Mesodermal cell (in vitro differentiated cells): ENCODE results near the gene GPBP1L1.
"Not testable (repeated sequence)": the region's sequence is repeated elsewhere in the genome, so short reads cannot be mapped to it uniquely, and the experiment has no call there.

Experiments
- H3K27ac ChIP-seq: 2 replicates; pipeline ENCODE4 v1.7.0; 2013; ENCODE audit warnings: mild to moderate bottlenecking, low read depth, low read length, moderate library complexity; ENCODE audit not compliant: severe bottlenecking
- H3K36me3 ChIP-seq: 2 replicates; pipeline ENCODE4 v1.7.1; 2013; ENCODE audit warnings: mild to moderate bottlenecking, low read length, moderate library complexity; ENCODE audit not compliant: control insufficient read depth, insufficient read depth
- H3K4me1 ChIP-seq: one replicate; pipeline ENCODE4 v1.7.1; 2013; ENCODE audit warnings: mild to moderate bottlenecking, low read length; ENCODE audit not compliant: insufficient read depth, control insufficient read depth, poor library complexity, severe bottlenecking
- H3K4me3 ChIP-seq: 2 replicates; pipeline ENCODE4 v1.7.0; 2013; ENCODE audit warnings: low read length, control low read depth, mild to moderate bottlenecking; ENCODE audit not compliant: insufficient read depth, poor library complexity, severe bottlenecking; ENCODE audit errors: extremely low read depth
- H3K9me3 ChIP-seq: 2 replicates; pipeline ENCODE4 v1.7.1; 2013; ENCODE audit warnings: mild to moderate bottlenecking, low read length, moderate library complexity; ENCODE audit not compliant: control insufficient read depth
- WGBS, 2 experiments: methylation state at CpG; one replicate each; pipeline ENCODE4 v1.1.5; 2013; ENCODE audit warnings: missing lambda C conversion rate in 2 of 2; ENCODE audit not compliant: insufficient coverage in 2 of 2; 5-methylcytosine and 5-hydroxymethylcytosine counted together

GPBP1L1 gene

DNA sequence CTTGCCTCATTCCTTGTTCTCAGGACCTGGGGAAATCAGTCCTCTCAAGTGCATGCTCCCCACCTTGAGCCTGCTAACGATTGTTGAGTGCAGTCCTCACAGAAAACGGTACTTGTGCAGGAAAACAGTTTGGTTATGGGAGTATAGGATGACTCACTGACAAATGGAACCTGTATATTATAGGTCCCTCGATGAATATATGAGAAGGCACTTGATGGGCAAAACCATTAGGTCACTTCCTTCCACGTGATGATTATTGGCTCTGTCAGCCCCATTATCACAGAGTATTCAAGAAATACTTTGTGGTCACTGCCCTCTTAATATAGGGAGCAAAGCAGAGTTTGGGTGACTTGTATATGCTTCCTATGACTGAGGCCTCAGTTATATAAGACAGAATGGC is 68.7 kb downstream of the GPBP1L1 start:
- peaks cover 74% of the 10 kb centered on the region for H3K36me3 ChIP-seq
- WGBS, 2 experiments: 98 to 100% methylated on average over 3 to 4 of the region's 4 CpGs

DNA sequence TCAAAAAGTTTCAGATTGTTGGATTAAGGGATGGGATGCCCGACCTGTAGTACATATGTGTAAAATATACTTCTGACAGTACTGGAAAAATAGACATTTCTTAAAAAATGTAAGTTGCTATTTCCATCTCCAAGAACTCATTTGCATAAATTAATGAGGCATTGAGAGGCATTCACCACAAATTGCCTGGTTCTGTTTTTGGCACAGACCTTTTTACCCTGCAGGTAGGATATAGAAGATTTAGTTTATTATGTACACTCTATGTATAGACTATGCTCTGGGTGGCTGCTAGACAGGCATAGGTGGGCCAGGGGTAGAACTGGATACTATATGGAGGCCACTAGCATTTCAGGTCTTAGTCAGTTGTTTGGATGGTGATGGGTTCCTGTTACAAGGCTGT is 70.4 kb downstream of the GPBP1L1 start:
- H3K4me1 ChIP-seq: no peaks in the 10 kb centered on the region
- no peak overlapping the region for H3K4me3 ChIP-seq
- H3K9me3 ChIP-seq: no peaks in the 10 kb centered on the region
- peaks cover 84% of the 10 kb centered on the region for H3K36me3 ChIP-seq
- no CpG with 5 or more reads among the region's 1 CpG for WGBS, 2 experiments
- no peak overlapping the region for H3K27ac ChIP-seq

More for the DNA sequence above, 68.7 kb downstream of the GPBP1L1 start:
- H3K4me3 ChIP-seq: no peak overlapping the region
- no peak overlapping the region for H3K27ac ChIP-seq
- no peaks in the 10 kb centered on the region for H3K4me1 ChIP-seq
- no peaks in the 10 kb centered on the region for H3K9me3 ChIP-seq

DNA sequence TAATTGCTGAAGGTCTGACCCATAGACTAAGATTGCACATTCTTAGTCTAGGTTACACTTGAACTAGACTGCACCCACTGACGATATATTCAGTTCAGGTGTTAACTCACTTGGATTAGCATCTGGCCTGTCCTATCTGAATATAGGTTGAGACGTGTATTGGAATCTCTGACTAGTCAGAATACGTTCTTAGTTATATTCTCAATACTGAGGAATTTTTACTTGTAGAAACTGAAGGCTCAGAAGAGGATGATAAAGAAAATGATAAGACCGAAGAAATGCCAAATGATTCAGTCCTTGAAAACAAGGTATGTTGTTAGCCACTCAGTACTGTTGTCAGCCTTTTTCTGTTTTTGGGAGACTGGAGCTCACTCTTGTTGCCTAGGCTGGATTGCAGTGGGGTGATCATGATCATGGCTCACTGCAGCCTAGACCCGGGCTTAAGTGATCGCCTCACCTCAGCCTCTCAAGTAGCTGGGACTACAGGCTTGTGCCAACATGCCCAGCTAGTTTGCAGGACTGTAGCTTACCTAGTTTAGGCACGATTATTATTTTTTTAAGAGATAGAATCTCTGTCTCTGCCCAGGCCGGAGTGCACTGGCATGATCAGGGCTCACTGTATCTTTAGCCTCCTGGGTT is 73.3 kb downstream of the GPBP1L1 start:
- peaks cover 92% of the 10 kb centered on the region for H3K36me3 ChIP-seq
- H3K27ac ChIP-seq: peak overlapping the region; percentile 16

DNA sequence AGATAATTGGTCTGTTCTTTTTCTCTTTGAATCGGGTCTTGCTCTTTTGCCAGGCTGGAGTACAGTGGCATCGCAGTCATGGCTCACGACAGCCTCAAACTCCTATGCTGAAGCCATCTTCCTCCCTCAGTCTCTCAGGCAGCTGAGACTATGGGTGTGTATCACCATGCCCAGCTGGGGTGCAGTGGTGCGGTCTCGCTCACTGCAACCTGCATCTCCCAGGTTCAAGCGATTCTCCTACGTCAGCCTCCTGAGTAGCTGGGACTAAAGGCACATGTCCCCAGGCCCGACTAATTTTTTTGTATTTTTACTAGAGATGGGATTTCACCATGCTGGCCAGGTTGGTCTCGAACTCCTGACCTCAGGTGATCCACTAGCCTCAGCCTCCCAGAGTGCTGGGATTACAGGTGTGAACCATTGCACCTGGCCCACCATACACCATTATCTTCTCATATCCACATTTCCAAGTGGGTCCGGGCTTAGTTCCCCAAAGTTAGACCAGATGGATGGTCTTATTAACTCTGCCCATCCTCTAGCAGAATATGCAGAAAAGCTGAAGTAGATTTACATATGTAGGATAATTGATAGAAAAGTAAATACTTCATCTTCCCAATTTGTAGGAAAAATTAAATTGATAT is 75.6 kb downstream of the GPBP1L1 start:
- no peak overlapping the region for H3K27ac ChIP-seq
- WGBS, 2 experiments: 95% methylated on average over 8 of the region's 10 CpGs
- no peaks in the 10 kb centered on the region for H3K9me3 ChIP-seq
- H3K4me1 ChIP-seq: peaks cover 10% of the 10 kb centered on the region
- no peak overlapping the region for H3K4me3 ChIP-seq
- H3K36me3 ChIP-seq: peaks cover 92% of the 10 kb centered on the region

More for the DNA sequence above, 73.3 kb downstream of the GPBP1L1 start:
- no peak overlapping the region for H3K4me3 ChIP-seq
- 93 to 94% methylated on average over 6 to 7 of the region's 8 CpGs for WGBS, 2 experiments
- H3K4me1 ChIP-seq: peaks cover 10% of the 10 kb centered on the region
- H3K9me3 ChIP-seq: no peaks in the 10 kb centered on the region

DNA sequence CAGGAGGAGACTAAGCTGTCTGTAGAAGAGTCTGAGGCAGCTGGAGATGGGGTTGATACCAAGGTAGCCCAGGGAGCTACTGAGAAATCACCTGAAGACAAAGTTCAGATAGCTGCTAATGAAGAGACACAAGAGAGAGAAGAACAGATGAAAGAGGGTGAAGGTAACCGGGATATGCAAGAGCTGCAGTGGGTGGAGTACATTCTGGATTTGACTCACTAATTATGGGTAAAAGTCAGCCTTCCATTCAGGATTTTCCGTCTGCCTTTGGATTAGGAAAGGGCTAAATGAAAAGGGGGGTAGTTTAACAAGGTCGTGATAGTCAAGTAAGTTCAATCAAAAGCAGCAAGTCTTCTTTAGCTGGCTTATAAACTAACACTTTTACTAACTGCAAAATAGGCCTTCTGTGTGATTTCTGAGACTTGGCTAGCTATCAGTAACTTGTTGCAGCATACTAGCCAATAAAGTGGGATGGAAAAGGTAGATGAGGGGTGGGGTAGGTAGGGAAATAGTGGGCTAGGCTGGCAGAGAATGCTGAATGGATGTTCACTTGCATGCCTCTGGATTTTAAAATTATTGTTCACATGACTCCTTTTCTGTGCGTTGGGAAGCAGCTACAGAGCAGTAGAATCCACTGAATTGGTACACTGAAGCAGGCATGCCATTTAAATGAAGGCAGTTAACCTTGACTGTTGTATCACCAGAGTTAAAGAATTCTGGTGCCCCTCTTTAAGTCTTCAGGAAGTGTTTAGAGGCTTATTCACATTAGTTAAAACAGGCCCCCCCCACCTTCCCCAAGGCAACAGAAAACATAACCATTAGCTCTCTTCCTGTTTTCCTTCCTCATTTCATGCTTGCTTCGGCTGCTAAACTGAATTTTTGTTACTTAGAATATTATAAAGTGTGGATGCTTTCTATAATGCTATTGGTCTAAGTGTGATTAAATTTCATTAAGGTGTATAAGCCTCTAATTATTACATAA is 77.9 kb downstream of the GPBP1L1 start:
- Histone ChIP-seq H3K4me3 (no peak overlapping the region), H3K27ac (no peak overlapping the region), H3K9me3 (no peaks in the 10 kb centered on the region), H3K36me3 (peaks cover 78% of the 10 kb centered on the region), H3K4me1 (peaks cover 10% of the 10 kb centered on the region)
- 100% methylated on average over 2 to 3 of the region's 5 CpGs for WGBS, 2 experiments

DNA sequence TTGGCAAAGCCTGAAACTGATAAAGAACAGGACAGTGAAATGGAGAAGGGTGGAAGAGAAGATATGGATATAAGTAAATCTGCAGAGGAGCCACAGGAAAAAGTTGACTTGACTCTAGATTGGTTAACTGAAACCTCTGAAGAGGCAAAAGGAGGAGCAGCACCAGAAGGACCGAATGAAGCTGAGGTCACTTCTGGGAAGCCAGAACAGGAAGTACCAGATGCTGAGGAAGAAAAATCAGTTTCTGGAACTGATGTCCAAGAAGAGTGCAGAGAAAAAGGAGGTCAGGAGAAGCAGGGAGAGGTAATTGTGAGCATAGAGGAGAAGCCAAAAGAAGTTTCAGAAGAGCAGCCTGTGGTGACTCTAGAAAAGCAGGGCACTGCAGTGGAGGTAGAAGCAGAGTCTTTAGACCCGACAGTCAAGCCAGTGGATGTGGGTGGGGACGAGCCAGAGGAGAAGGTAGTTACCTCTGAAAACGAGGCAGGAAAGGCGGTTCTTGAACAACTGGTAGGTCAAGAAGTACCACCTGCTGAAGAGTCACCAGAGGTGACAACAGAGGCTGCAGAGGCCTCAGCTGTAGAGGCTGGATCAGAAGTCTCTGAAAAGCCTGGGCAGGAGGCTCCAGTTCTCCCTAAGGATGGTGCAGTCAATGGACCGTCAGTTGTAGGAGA is 78.8 kb downstream of the GPBP1L1 start:
- peaks cover 78% of the 10 kb centered on the region for H3K36me3 ChIP-seq
- H3K9me3 ChIP-seq: no peaks in the 10 kb centered on the region
- H3K27ac ChIP-seq: no peak overlapping the region
- H3K4me1 ChIP-seq: peaks cover 10% of the 10 kb centered on the region
- WGBS, 2 experiments: 86 to 88% methylated on average over 5 of the region's 6 CpGs
- no peak overlapping the region for H3K4me3 ChIP-seq

DNA sequence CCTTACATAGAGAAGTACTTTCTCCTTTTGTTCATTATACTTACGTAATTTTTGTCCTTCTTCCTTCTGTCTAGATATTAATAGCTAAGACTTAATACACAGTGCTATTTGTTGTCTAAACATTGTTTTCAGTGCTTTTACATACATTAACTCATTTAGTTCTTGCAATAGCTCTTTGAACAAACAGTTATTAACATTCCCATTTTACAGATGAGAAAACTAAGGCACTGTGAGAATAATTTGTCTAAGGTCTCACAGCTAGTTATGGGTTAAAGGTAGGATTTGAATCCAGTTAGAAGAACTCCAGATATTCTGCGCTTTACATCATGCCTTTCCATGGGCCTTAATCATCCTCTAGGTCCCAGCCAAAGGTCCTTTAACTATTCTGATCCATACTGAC is 82.1 kb downstream of the GPBP1L1 start:
- Histone ChIP-seq H3K4me1 (peaks cover 9% of the 10 kb centered on the region), H3K9me3 (no peaks in the 10 kb centered on the region), H3K4me3 (no peak overlapping the region), H3K27ac (no peak overlapping the region), H3K36me3 (peaks cover 59% of the 10 kb centered on the region)
- WGBS, 2 experiments: 100% methylated on average over 1 of the region's 2 CpGs; no CpG with 5 or more reads in 1 of the 2 experiments

DNA sequence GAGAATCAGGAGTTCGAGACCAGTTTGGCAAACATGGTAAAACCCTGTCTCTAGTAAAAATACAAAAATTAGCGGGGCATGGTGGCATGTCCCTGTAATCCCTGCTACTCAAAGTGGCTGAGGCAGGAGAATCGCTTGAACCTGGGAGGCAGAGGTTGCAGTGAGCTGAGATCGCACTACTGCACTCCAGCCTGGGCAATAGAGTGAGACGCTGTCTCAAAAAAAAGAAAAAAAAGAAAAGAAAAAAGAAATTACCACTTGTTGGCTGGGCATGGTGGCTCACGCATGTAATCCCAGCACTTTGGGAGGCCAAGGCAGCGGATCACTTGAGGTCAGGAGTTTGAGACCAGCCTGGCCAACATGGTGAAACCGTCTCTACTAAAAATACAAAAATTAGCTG is 89.6 kb downstream of the GPBP1L1 start:
- 96 to 97% methylated on average over 8 of the region's 8 CpGs for WGBS, 2 experiments
- H3K36me3 ChIP-seq: peaks cover 61% of the 10 kb centered on the region

DNA sequence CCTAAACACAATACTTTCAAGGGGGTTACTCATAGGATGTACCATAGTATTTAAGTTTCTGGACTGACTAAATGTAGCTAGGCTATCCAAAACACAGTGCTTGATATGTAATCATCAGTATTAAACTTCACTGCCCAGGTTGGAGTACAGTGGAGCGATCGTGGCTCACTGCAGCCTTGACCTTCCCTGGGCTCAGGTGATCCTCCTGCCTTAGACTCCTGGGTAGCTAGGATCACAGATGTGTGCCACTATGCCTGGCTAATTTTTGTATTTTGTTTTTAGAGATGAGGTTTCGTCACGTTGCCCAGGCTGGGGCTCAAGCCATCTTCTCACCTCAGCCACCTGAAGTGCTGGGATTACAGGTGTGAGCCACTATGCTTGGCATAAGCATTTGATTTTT is 91.9 kb downstream of the GPBP1L1 start:
- Histone ChIP-seq H3K27ac (no peak overlapping the region), H3K4me3 (no peak overlapping the region), H3K9me3 (no peaks in the 10 kb centered on the region), H3K4me1 (no peaks in the 10 kb centered on the region), H3K36me3 (peaks cover 81% of the 10 kb centered on the region)
- 88 to 89% methylated on average over 3 to 4 of the region's 4 CpGs for WGBS, 2 experiments

More for the DNA sequence above, 89.6 kb downstream of the GPBP1L1 start:
- H3K4me3 ChIP-seq, H3K27ac ChIP-seq, H3K4me1 ChIP-seq, H3K9me3 ChIP-seq: not testable (repeated sequence)

DNA sequence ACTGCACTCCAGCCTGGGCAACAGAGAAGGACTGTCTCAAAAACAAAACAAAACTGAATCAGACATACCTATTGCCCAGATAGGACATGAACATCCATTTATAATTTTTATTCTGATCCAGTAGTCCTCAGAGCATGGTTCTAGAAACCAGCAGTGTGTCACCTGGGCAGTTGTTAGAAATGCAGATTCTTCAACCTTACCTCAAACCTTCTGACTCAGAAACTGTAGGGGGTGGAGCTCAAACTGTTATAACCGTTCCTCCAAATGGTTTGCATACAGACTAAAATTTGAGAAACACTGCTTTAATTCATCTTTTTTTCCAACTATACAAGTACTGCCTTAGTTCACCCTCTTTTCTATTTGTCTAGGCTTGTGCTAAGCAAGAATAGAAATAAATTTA is 96.5 kb downstream of the GPBP1L1 start:
- H3K9me3 ChIP-seq: no peaks in the 10 kb centered on the region
- no peaks in the 10 kb centered on the region for H3K4me1 ChIP-seq
- 67 to 100% methylated on average over 1 of the region's 1 CpG for WGBS, 2 experiments
- H3K4me3 ChIP-seq: no peak overlapping the region
- no peak overlapping the region for H3K27ac ChIP-seq
- peaks cover 74% of the 10 kb centered on the region for H3K36me3 ChIP-seq
